Measurements from ENCODE around the gene MDM1. TPM values are rescaled to one million over a fixed set of nuclear protein-coding genes. Genes with fewer than 3 reads are reported as not detected.

MDM1 gene
- polyA plus RNA-seq, 1 donor (not counting 4 experiments of a cell fraction or from before 2014, with no cell fraction given) = 7.5 TPM

DNA sequence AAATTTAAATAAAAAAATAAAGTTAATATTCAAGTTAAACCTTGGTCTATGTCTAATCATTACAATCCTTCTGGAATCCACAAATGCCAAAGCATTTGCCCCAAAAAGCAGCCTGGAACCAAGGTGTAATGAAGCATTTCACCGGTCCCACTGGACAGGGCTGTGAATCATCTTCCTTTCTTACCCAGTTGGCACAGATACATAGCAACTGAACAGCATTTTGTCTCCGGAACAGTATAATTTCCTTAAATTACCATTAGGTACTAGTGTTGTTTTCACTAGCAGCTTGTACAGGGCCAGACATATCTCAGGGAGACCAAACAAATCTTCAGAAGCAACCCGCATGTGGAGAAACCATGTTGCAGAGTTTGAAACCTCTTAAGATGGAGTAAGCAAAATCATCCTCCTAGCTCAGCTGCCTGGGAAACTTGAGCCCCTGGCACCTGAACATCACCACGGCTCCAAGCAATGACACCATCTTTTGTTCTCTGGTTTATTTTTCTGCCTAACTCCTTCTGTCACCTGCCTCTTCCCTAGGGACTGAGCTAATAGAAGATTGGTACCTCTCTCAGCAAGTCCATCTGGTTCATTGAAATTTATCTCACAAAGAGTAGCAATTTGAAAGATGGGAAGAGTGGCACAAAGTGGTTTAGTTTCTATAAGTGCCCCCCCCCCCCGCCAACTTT lies 17.9 kb upstream of the MDM1 start:
- H3K9me3 ChIP-seq (ENCODE audit: control insufficient read depth, low read depth, low read length) = no peaks in the 10 kb centered on the region
- no peak overlapping the region for H3K27ac ChIP-seq (ENCODE audit: control insufficient read depth, insufficient read depth, low read length)
- H3K36me3 ChIP-seq (ENCODE audit: control insufficient read depth in 2 of 2, extremely low read depth in 1 of 2, insufficient read depth in 2 of 2, low read length in 2 of 2) = no peaks in the 10 kb centered on the region
- no peak overlapping the region for H3K4me3 ChIP-seq (ENCODE audit: control insufficient read depth in 2 of 3, extremely low read depth in 1 of 3, insufficient read depth in 2 of 3, low read depth in 1 of 3, low read length in 3 of 3)
- H4K20me1 ChIP-seq (ENCODE audit: control insufficient read depth, extremely low read depth, insufficient read depth, low read length) = no peaks in the 10 kb centered on the region
- H3K27me3 ChIP-seq (ENCODE audit: control insufficient read depth, extremely low read depth, insufficient read depth, low read length) = peaks cover 9% of the 10 kb centered on the region
- no peak overlapping the region for H3K4me2 ChIP-seq (ENCODE audit: control insufficient read depth, extremely low read depth, insufficient read depth, low read depth, low read length)
- peaks cover 17% of the 10 kb centered on the region for H3K4me1 ChIP-seq (ENCODE audit: control insufficient read depth, extremely low read depth, insufficient read depth, low read length)
- no peak for TF ChIP-seq EZH2 (IDR thresholded peaks at IDR 0.05; ENCODE audit: low read length)
- TF ChIP-seq, protein P1, sequence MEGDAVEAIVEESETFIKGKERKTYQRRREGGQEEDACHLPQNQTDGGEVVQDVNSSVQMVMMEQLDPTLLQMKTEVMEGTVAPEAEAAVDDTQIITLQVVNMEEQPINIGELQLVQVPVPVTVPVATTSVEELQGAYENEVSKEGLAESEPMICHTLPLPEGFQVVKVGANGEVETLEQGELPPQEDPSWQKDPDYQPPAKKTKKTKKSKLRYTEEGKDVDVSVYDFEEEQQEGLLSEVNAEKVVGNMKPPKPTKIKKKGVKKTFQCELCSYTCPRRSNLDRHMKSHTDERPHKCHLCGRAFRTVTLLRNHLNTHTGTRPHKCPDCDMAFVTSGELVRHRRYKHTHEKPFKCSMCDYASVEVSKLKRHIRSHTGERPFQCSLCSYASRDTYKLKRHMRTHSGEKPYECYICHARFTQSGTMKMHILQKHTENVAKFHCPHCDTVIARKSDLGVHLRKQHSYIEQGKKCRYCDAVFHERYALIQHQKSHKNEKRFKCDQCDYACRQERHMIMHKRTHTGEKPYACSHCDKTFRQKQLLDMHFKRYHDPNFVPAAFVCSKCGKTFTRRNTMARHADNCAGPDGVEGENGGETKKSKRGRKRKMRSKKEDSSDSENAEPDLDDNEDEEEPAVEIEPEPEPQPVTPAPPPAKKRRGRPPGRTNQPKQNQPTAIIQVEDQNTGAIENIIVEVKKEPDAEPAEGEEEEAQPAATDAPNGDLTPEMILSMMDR (optimal IDR thresholded peaks at IDR 0.05 in 1 of 3, IDR thresholded peaks at IDR 0.05 in 1 of 3, conservative IDR thresholded peaks at IDR 0.05 in 1 of 3; ENCODE audit: extremely low read depth in 1 of 3, insufficient read depth in 2 of 3, low read length in 3 of 3) = no peak
- DNase-seq (ENCODE audit: low read depth, low spot score) = no peak
- no peak for FAIRE-seq
- no peaks in the 10 kb centered on the region for H3K9me1 ChIP-seq (ENCODE audit: control insufficient read depth, extremely low read depth, insufficient read depth, low read length)
- no peaks in the 10 kb centered on the region for H3K79me2 ChIP-seq (ENCODE audit: control insufficient read depth, insufficient read depth, low read length)
- dilution Hi-C loops (cut with MboI; ENCODE audit: extremely low pct_ligation_motif_present, low sequenced_read_pairs) = no loop called here
- H3K9ac ChIP-seq (ENCODE audit: control insufficient read depth, extremely low read depth, insufficient read depth, low read length) = no peak overlapping the region
- H2AFZ ChIP-seq (ENCODE audit: control insufficient read depth, low read length) = no peak overlapping the region

- Histone ChIP-seq H2AFZ (ENCODE audit: control insufficient read depth, low read length) (no peak overlapping the region), H3K9ac (ENCODE audit: control insufficient read depth, extremely low read depth, insufficient read depth, low read length) (no peak overlapping the region), H3K4me2 (ENCODE audit: control insufficient read depth, extremely low read depth, insufficient read depth, low read depth, low read length) (no peak overlapping the region), H3K9me3 (ENCODE audit: control insufficient read depth, low read depth, low read length) (no peaks in the 10 kb centered on the region), H3K27me3 (ENCODE audit: control insufficient read depth, extremely low read depth, insufficient read depth, low read length) (peaks cover 9% of the 10 kb centered on the region), H4K20me1 (ENCODE audit: control insufficient read depth, extremely low read depth, insufficient read depth, low read length) (no peaks in the 10 kb centered on the region), H3K27ac (ENCODE audit: control insufficient read depth, insufficient read depth, low read length) (no peak overlapping the region), H3K9me1 (ENCODE audit: control insufficient read depth, extremely low read depth, insufficient read depth, low read length) (no peaks in the 10 kb centered on the region), H3K4me3 (ENCODE audit: control insufficient read depth in 2 of 3, extremely low read depth in 1 of 3, insufficient read depth in 2 of 3, low read depth in 1 of 3, low read length in 3 of 3) (no peak overlapping the region), H3K79me2 (ENCODE audit: control insufficient read depth, insufficient read depth, low read length) (no peaks in the 10 kb centered on the region), H3K36me3 (ENCODE audit: control insufficient read depth in 2 of 2, extremely low read depth in 1 of 2, insufficient read depth in 2 of 2, low read length in 2 of 2) (no peaks in the 10 kb centered on the region), H3K4me1 (ENCODE audit: control insufficient read depth, extremely low read depth, insufficient read depth, low read length) (peaks cover 17% of the 10 kb centered on the region)
- no peak for FAIRE-seq
- TF ChIP-seq EZH2 (IDR thresholded peaks at IDR 0.05; ENCODE audit: low read length) = no peak
- TF ChIP-seq, protein P1 (optimal IDR thresholded peaks at IDR 0.05 in 1 of 3, IDR thresholded peaks at IDR 0.05 in 1 of 3, conservative IDR thresholded peaks at IDR 0.05 in 1 of 3; ENCODE audit: extremely low read depth in 1 of 3, insufficient read depth in 2 of 3, low read length in 3 of 3) = no peak
- dilution Hi-C loops (cut with MboI; ENCODE audit: extremely low pct_ligation_motif_present, low sequenced_read_pairs) = no loop called here
- no peak for DNase-seq (ENCODE audit: low read depth, low spot score)
Observed at GRCh38 chr12:68349220-68349621, 17.1 kb upstream of the MDM1 start.
